GM12878 (cell line): ENCODE data around the gene RCBTB2. TPM values are rescaled to one million over a fixed set of nuclear protein-coding genes. Genes with fewer than 3 reads are reported as not detected.

Experiments used
- ATAC-seq: fragments of 200-7000 bp; cut with Tn5 transposase; 3 replicates; pipeline ENCODE4 v1.9.1; 2020; ENCODE audit warnings: mild to moderate bottlenecking, moderate library complexity
- BruUV-seq: library from RNA; stranded (reverse); fragments of 400-500 nt; replicated peaks from 2 replicates; lab custom pipeline; 2021; lab: Mats Ljungman, UMichigan
- CTCF ChIA-PET: fragments of 300-600 bp; sonication (Branson Sonifier 250); formaldehyde crosslinking; extraction: SDS; loops from one replicate; lab custom pipeline; 2021; ENCODE audit warnings: inconsistent platforms; lab: Yijun Ruan, JAX
- POLR2A ChIA-PET: fragments of 350-600 bp; formaldehyde crosslinking; extraction: SDS; loops from one replicate; lab custom pipeline; 2021; ENCODE audit warnings: inconsistent platforms; lab: Charles Lee
- RAD21 ChIA-PET: fragments of 300-600 bp; sonication (Branson Sonifier 250); formaldehyde crosslinking; loops from one replicate; lab custom pipeline; 2023; ENCODE audit warnings: antibody characterized with exemption; ENCODE audit not compliant: unreplicated experiment; lab: Charles Lee
- SMC1A ChIA-PET: fragments of 300-600 bp; sonication (Branson Sonifier 250); formaldehyde crosslinking; loops from one replicate; lab custom pipeline; 2023; ENCODE audit not compliant: unreplicated experiment, uncharacterized antibody; lab: Charles Lee
- DNase-seq: peaks from one replicate; pipeline ENCODE4 v3.0.0-alpha.2; 2011; ENCODE audit warnings: low read depth, low spot score
- FAIRE-seq: peaks from 3 replicates; lab custom pipeline; 2011; peaks lifted over from hg19 to GRCh38; lab: Jason Lieb, UNC
- H2AFZ ChIP-seq: 2 replicates; pipeline ENCODE4 v1.6.0; 2011; ENCODE audit warnings: low read depth, low read length, control low read depth; ENCODE audit not compliant: control insufficient read depth
- H3K27ac ChIP-seq: 2 replicates; pipeline ENCODE4 v1.5.1; 2011; ENCODE audit warnings: control low read depth; ENCODE audit not compliant: control insufficient read depth, insufficient read depth
- H3K27me3 ChIP-seq, 2 experiments: replicated peaks in 1 of 2; 2 replicates each; pipeline versions ENCODE4 v1.6.0 to v1.6.1; 2011; ENCODE audit warnings: low read length in 1 of 2; ENCODE audit not compliant: control insufficient read depth in 2 of 2, insufficient read depth in 2 of 2
- H3K36me3 ChIP-seq, 2 experiments: 2 replicates each; pipeline ENCODE4 v1.5.1; 2011; ENCODE audit warnings: low read length in 1 of 2; ENCODE audit not compliant: control insufficient read depth in 2 of 2, insufficient read depth in 2 of 2
- H3K4me1 ChIP-seq: 2 replicates; pipeline ENCODE4 v1.6.1; 2011; ENCODE audit warnings: mild to moderate bottlenecking, low read length, moderate library complexity, mixed read lengths; ENCODE audit not compliant: control insufficient read depth, insufficient read depth
- H3K4me2 ChIP-seq: 2 replicates; pipeline ENCODE4 v1.6.0; 2011; ENCODE audit warnings: control low read depth; ENCODE audit not compliant: control insufficient read depth, insufficient read depth
- H3K4me3 ChIP-seq: fragments of 200-600 bp; sonication (generic); 2 replicates; pipeline ENCODE4 v1.5.1; 2016
- H3K79me2 ChIP-seq: 2 replicates; pipeline ENCODE4 v1.6.0; 2011; ENCODE audit warnings: low read length; ENCODE audit not compliant: control insufficient read depth, insufficient read depth
- H3K9ac ChIP-seq: 2 replicates; pipeline ENCODE4 v1.8.0; 2011; ENCODE audit warnings: low read length, control low read depth, mixed read lengths; ENCODE audit not compliant: control insufficient read depth, insufficient read depth
- H3K9me3 ChIP-seq: replicated peaks from 3 replicates; pipeline ENCODE4 v1.5.1; 2011; ENCODE audit warnings: mild to moderate bottlenecking, low read length; ENCODE audit not compliant: control insufficient read depth, insufficient read depth
- H4K20me1 ChIP-seq: 2 replicates; pipeline ENCODE4 v1.6.0; 2011; ENCODE audit not compliant: control insufficient read depth, insufficient read depth
- KLF5 ChIP-seq: fragments of 450-650 bp; IDR thresholded peaks from 2 replicates; pipeline ENCODE4 v1.6.1; 2014; ENCODE audit warnings: mild to moderate bottlenecking; ENCODE audit not compliant: partially characterized antibody
- LARP7 ChIP-seq: fragments of 450-650 bp; IDR thresholded peaks from 2 replicates; pipeline ENCODE4 v1.6.1; 2017; ENCODE audit warnings: mild to moderate bottlenecking
- POLR2A ChIP-seq: IDR thresholded peaks from 2 replicates; pipeline ENCODE4 v1.6.1; 2011; ENCODE audit warnings: low read depth, mild to moderate bottlenecking, low read length
- POU2F2 ChIP-seq: IDR thresholded peaks from 3 replicates; pipeline ENCODE4 v1.6.1; 2011; ENCODE audit warnings: low read depth, mild to moderate bottlenecking, low read length, borderline replicate concordance
- RB1 ChIP-seq: fragments of 450-650 bp; formaldehyde crosslinking; IDR thresholded peaks from 2 replicates; pipeline ENCODE4 v1.6.1; 2017; ENCODE audit warnings: mild to moderate bottlenecking, borderline replicate concordance
- SREBF2 ChIP-seq: IDR thresholded peaks from 2 replicates; pipeline ENCODE4 v1.6.1; 2012; ENCODE audit warnings: mild to moderate bottlenecking, low read length
- STAT3 ChIP-seq: IDR thresholded peaks from 2 replicates; pipeline ENCODE4 v1.6.1; 2011; ENCODE audit warnings: low read depth, low read length, improper control_type of control experiment
- TCF12 ChIP-seq: IDR thresholded peaks from 2 replicates; pipeline ENCODE4 v1.6.1; 2011; ENCODE audit warnings: low read depth, mild to moderate bottlenecking, low read length
- WGBS: methylation state at CpG from one replicate; pipeline ENCODE4 v1.1.6; 2016; ENCODE audit warnings: low lambda C conversion rate; ENCODE audit not compliant: insufficient replicate concordance, insufficient coverage; ENCODE audit errors: missing lambda C conversion rate; 5-methylcytosine and 5-hydroxymethylcytosine counted together
- in situ Hi-C: fragments of 300-500 bp; cut with MboI; formaldehyde crosslinking; loops from 9 replicates; pipeline ENCODE4 v1.14.3; 2018; ENCODE audit warnings: mixed read lengths
- intact Hi-C: fragments of 100-400 bp; cut with micrococcal nuclease; formaldehyde crosslinking; loops from one replicate; pipeline ENCODE4 v1.14.2; 2022; ENCODE audit not compliant: unreplicated experiment
- polyA plus RNA-seq, 11 experiments: library from polyadenylated mRNA; depleted of rRNA in 4 of 11; unstranded in 6 of 11; stranded (reverse) in 5 of 11; fragments of >200 nt; fragmentation: Nextera tagmentation in 4 of 11; fragmentation: Illumina TruSeq in 1 of 11; extraction: Ambion mirVana in 4 of 11; extraction: Trizol in 1 of 11; gene quantifications; 1 replicate in 1 of 11; 2 replicates in 10 of 11; pipeline versions ENCODE4 v1.2.1 to v1.2.3, GENCODE V29; 2011 to 2016; ENCODE audit warnings: inconsistent platforms in 2 of 11, missing spikeins in 2 of 11, low read depth in 1 of 11
- total RNA-seq, 4 experiments: library from RNA; depleted of rRNA in 3 of 4; stranded (reverse); fragments of >200 nt in 3 of 4; fragmentation: Illumina TruSeq in 1 of 4; extraction: Trizol in 1 of 4; gene quantifications; 2 replicates each; pipeline versions ENCODE4 v1.2.1 to v1.2.3, GENCODE V29; 2013 to 2021
- TF ChIP-seq, protein P1 (sequence below): fragments of 450-650 bp; IDR thresholded peaks from 2 replicates; pipeline ENCODE4 v1.6.1; 2018; ENCODE audit warnings: mild to moderate bottlenecking, low read depth, moderate library complexity; ENCODE audit not compliant: partially characterized antibody
- TF ChIP-seq, protein P2 (sequence below): IDR thresholded peaks from 2 replicates; pipeline ENCODE4 v1.6.1; 2012; ENCODE audit warnings: low read length, inconsistent platforms
- TF ChIP-seq, protein P3 (sequence below): IDR thresholded peaks from 2 replicates; pipeline ENCODE4 v1.6.1; 2012; ENCODE audit warnings: improper control_type of control experiment, low read depth, low read length; ENCODE audit not compliant: insufficient replicate concordance

The RCBTB2 gene
- total and polyA plus RNA-seq, 10 of the 15 experiments (the other 5 are each of a cell fraction or from before 2014, with no cell fraction given), result 5.0 to 16.0 (median 8.5) TPM

DNA sequence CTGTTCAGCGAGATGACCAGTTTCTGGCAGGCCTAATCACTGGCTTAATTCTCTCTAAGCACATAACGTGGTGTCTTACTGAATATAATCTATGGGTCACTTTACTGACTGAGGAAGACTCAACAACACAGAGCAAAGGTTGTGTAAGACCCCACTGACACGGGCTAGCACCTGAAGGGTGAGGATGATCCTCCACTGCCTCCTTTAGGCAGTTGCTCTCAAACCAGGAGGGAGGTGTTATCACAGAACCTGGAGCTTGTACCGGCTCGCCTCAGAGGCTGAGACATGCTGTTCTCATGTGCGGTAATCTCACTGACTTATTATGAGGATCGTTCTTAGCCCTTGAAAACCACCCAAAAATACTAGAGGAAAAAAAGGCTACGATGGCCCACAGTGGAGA lies 28.3 kb downstream of the RCBTB2 start:
- ATAC-seq, result no peak
- SMC1A ChIA-PET, result interaction anchor here (0.6 to 3.8 kb wide), 5 partner anchors 10 to 167 kb away, joined by 3 to 26 read pairs (median 11); no protein-coding TSS in a partner anchor
- H2AFZ ChIP-seq, result no peak overlapping the region
- intact Hi-C loops, result loop anchor here (1.0 to 2.0 kb wide), 2 partner anchors 26 to 75 kb away; no protein-coding TSS in a partner anchor
- TF ChIP-seq SREBF2 (no peak), RB1 (no peak), STAT3 (no peak), LARP7 (0 out of 2 replicates have a peak, but pooled peaks have one; percentile 35), POU2F2 (no peak), KLF5 (no peak), TCF12 (no peak), POLR2A (0 out of 2 replicates have a peak, but pooled peaks have one; percentile 9)
- TF ChIP-seq, protein P1, sequence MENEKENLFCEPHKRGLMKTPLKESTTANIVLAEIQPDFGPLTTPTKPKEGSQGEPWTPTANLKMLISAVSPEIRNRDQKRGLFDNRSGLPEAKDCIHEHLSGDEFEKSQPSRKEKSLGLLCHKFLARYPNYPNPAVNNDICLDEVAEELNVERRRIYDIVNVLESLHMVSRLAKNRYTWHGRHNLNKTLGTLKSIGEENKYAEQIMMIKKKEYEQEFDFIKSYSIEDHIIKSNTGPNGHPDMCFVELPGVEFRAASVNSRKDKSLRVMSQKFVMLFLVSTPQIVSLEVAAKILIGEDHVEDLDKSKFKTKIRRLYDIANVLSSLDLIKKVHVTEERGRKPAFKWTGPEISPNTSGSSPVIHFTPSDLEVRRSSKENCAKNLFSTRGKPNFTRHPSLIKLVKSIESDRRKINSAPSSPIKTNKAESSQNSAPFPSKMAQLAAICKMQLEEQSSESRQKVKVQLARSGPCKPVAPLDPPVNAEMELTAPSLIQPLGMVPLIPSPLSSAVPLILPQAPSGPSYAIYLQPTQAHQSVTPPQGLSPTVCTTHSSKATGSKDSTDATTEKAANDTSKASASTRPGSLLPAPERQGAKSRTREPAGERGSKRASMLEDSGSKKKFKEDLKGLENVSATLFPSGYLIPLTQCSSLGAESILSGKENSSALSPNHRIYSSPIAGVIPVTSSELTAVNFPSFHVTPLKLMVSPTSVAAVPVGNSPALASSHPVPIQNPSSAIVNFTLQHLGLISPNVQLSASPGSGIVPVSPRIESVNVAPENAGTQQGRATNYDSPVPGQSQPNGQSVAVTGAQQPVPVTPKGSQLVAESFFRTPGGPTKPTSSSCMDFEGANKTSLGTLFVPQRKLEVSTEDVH, result no peak
- TF ChIP-seq, protein P2, sequence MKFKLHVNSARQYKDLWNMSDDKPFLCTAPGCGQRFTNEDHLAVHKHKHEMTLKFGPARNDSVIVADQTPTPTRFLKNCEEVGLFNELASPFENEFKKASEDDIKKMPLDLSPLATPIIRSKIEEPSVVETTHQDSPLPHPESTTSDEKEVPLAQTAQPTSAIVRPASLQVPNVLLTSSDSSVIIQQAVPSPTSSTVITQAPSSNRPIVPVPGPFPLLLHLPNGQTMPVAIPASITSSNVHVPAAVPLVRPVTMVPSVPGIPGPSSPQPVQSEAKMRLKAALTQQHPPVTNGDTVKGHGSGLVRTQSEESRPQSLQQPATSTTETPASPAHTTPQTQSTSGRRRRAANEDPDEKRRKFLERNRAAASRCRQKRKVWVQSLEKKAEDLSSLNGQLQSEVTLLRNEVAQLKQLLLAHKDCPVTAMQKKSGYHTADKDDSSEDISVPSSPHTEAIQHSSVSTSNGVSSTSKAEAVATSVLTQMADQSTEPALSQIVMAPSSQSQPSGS, result no peak; the same call in 1 of the 2 replicates
- TF ChIP-seq, protein P3, sequence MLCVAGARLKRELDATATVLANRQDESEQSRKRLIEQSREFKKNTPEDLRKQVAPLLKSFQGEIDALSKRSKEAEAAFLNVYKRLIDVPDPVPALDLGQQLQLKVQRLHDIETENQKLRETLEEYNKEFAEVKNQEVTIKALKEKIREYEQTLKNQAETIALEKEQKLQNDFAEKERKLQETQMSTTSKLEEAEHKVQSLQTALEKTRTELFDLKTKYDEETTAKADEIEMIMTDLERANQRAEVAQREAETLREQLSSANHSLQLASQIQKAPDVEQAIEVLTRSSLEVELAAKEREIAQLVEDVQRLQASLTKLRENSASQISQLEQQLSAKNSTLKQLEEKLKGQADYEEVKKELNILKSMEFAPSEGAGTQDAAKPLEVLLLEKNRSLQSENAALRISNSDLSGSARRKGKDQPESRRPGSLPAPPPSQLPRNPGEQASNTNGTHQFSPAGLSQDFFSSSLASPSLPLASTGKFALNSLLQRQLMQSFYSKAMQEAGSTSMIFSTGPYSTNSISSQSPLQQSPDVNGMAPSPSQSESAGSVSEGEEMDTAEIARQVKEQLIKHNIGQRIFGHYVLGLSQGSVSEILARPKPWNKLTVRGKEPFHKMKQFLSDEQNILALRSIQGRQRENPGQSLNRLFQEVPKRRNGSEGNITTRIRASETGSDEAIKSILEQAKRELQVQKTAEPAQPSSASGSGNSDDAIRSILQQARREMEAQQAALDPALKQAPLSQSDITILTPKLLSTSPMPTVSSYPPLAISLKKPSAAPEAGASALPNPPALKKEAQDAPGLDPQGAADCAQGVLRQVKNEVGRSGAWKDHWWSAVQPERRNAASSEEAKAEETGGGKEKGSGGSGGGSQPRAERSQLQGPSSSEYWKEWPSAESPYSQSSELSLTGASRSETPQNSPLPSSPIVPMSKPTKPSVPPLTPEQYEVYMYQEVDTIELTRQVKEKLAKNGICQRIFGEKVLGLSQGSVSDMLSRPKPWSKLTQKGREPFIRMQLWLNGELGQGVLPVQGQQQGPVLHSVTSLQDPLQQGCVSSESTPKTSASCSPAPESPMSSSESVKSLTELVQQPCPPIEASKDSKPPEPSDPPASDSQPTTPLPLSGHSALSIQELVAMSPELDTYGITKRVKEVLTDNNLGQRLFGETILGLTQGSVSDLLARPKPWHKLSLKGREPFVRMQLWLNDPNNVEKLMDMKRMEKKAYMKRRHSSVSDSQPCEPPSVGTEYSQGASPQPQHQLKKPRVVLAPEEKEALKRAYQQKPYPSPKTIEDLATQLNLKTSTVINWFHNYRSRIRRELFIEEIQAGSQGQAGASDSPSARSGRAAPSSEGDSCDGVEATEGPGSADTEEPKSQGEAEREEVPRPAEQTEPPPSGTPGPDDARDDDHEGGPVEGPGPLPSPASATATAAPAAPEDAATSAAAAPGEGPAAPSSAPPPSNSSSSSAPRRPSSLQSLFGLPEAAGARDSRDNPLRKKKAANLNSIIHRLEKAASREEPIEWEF, result no peak
- TF ChIP-seq, all 136 proteins: peak for 2
- H3K36me3 ChIP-seq, result peaks cover 0 to 7% of the 10 kb centered on the region in 2 experiments; a peak in 1 of 4 replicates
- no peaks in the 10 kb centered on the region for H4K20me1 ChIP-seq
- no TSS peak for BruUV-seq
- H3K27ac ChIP-seq, result peak overlapping the region; percentile 85
- no peaks in the 10 kb centered on the region; the same call in none of the 3 replicates for H3K9me3 ChIP-seq
- FAIRE-seq (no peak), DNase-seq (no peak)
- in situ Hi-C loops, result loop anchor here (5.0 kb wide), 1 partner anchor 73 kb away; no protein-coding TSS in a partner anchor
- WGBS, result 96% methylated on average over 8 of the region's 8 CpGs
- H3K4me3 ChIP-seq, result no peak overlapping the region
- no peaks in the 10 kb centered on the region for H3K27me3 ChIP-seq
- POLR2A ChIA-PET, result interaction anchor here (0.6 to 0.8 kb wide), 4 partner anchors 8 to 115 kb away, joined by 3 to 5 read pairs (median 4); no protein-coding TSS in a partner anchor
- no peak overlapping the region for H3K9ac ChIP-seq
- CTCF ChIA-PET, result interaction anchor here (0.6 to 1.1 kb wide), 3 partner anchors 24 to 170 kb away, joined by 3 to 4 read pairs (median 3); no protein-coding TSS in a partner anchor
- no peak overlapping the region for H3K4me2 ChIP-seq
- H3K79me2 ChIP-seq, result no peaks in the 10 kb centered on the region; the same call in 1 of the 2 replicates
- peaks cover 61% of the 10 kb centered on the region for H3K4me1 ChIP-seq
- RAD21 ChIA-PET, result interaction anchor here (1.0 to 1.4 kb wide), 2 partner anchors 56 to 76 kb away, joined by 3 to 4 read pairs; no protein-coding TSS in a partner anchor
